IPS DF 19.7 (cell line): ENCODE measurements around the gene IL1RL2.

ENCODE experiments used
- DNase-seq: peaks from one replicate; pipeline ENCODE4 v3.0.0-alpha.2; 2013; ENCODE audit warnings: low read depth, low spot score

Gene IL1RL2

GRCh38 chr2:102186791-102187495 is at the start of gene IL1RL2:
Gene IL1RL2 (plus strand): TSS chr2:102187023. CDS start chr2:102187868, 845 bp downstream.
- DNase-seq, result no peak

- DNase-seq, result no peak
These were observed 49.7 kb upstream of the IL1RL2 start for GRCh38 chr2:102137138-102137537.

GRCh38 chr2:102138331-102138730 is 48.5 kb upstream of the IL1RL2 start:
- DNase-seq, result no peak

GRCh38 chr2:102139851-102140250 is 47.0 kb upstream of the IL1RL2 start:
- DNase-seq, result no peak

- DNase-seq, result no peak
These were observed 46.4 kb upstream of the IL1RL2 start for GRCh38 chr2:102140377-102140776.

GRCh38 chr2:102141011-102141943 is 45.5 kb upstream of the IL1RL2 start:
- DNase-seq, result no peak

DNA sequence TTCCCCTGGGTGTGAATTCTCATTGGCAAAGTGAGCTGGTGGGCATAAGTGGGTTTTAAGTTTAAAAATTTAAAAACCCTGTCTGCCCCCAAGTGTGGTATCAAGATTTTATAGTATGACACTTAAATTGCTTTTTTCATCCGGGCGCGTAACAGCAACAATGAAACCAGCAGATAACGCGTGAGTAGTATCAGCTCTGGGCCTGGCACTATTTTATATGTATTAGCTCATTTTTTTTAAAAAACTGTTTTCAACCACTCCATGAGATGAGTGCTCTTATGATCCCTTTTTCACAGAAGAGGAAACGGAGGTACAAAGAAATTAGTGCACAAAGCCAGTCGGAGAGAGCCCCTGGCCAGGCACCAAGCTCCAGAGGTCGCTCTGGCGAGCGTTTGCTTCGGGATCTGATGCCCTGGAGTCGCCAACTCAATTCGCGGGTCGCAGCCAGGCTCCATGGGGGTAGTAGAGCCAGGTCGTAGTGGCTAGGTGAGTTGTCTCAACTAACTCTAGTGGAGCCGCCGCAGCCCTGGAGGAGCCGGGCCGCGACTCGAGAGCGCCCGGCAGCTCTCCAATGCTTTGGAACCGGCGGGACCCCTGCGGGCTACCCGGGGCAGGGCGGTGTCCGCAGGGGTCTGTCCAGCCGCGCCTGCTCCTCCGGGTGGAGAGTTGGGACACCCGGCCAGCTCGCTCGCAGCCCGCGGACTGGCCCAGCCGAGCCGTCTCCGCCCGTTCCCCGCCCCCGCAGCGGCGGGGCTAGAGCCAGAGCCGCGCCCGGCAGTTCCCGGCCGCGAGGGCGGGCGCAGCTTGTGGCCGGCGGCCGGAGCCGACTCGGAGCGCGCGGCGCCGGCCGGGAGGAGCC is 44.6 kb upstream of the IL1RL2 start, which contains the start of gene IL1R1:
TSS of gene IL1R1 (plus strand) at position 777 of the 859 bp plus-strand sequence. CDS start 14,979 bp downstream, outside the sequence.
- DNase-seq, result no peak

DNA sequence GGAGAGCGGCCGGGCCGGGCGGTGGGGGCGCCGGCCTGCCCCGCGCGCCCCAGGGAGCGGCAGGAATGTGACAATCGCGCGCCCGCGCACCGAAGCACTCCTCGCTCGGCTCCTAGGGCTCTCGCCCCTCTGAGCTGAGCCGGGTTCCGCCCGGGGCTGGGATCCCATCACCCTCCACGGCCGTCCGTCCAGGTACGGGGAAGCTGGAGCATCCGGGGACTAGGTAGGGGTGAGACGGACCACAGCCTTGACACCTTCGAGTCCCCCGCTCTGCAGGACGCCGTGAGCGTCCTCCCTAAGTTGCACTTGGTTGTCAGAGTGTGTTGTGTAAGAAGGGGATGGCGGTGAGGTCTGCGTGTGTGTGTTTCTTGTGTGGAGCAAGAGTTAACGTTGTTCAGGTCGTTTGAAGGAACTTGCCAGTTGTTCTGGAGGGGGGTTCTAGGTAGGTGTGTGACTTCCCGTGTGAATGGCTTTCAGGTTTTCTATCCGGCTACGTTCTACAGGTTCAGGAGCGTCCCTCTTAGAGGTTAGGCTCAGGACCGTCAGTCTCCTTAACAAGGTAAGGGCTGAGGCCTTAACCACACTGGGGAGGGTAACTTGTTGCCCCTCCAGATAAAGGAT is 43.9 kb upstream of the IL1RL2 start:
- DNase-seq, result no peak

- no peak for DNase-seq
These were observed 43.3 kb upstream of the IL1RL2 start for GRCh38 chr2:102143450-102143985.

GRCh38 chr2:102144128-102144527 is 42.7 kb upstream of the IL1RL2 start:
- no peak for DNase-seq

- DNase-seq, result no peak
These were observed 41.7 kb upstream of the IL1RL2 start for GRCh38 chr2:102145107-102145506.

DNA sequence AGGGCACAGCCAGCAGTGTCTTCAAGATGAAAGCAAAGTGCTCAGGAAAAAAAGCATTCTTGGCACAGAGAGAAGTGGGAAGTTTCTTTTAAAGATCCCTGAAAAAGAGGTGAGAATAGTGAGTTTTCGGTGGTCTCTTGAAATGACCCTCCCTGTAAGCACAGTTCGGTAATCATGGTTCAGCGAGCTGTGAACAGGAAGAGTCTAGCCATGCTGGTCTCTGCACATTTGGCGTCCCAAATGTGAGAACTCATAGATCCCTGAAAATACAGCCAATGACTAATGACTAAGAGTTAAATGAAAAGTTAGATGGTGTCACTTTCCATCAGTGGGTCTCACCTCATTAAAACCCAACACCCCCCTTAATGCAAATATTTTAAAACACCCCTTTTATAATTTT is 40.9 kb upstream of the IL1RL2 start:
- DNase-seq, result no peak

- DNase-seq, result no peak
These were observed 38.9 kb upstream of the IL1RL2 start for GRCh38 chr2:102147935-102148334.

DNA sequence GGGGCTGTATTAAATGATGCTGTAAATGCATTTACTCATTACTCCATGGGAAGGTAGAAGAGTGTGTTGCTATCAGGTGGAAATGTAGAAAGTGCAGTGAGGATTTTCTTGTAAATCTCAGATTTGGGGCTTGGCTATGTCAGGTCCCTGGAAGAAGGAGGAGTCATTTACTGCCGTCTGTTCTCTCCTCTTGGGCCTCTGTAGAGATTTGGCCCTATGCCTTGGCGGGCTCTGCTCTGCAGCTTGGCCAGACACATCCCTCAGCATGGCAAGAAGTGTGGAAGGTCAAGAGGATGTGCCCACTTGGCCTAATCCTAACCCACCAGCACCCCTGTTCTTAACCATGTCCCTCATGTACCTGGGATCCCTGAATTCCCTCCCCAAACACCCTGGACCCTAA is 37.6 kb upstream of the IL1RL2 start:
- no peak for DNase-seq

DNA sequence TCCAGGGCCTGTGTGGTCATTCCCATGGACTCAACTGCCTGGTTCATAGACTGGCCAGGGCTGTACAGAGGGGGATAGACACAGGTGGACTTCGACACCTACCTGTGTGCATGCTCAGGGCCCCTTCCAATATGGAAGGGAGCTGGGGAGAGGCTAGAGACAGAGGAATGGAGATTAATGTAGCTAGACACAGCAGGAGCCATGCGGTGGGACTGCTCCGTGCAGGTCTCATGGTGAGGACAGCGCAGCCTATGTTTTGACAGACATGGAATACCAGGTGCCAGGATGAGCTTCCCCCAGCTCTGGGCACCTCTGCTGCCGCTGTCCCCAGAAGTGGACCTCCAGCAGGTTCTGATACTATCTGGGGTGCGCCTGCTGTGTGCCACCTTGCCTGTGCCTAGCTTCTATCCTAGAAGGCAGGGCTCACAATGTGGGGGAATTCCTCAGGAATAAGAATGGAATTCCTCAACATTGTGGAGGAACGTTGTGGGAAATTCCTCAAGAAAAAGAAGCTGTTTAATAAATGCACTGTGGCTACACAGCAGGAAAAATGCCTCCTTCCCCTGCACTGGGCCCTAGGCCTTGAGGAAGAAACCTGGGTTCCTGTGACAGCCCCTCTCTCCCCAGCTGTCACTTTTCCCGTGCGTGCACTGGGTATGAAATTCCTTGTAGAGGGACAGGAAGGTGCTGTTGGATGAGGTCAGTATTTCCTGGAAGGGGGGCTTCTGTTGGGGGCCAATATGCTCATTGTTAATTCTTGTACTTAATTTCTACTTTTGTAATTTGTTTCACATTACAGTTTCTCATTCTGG is 37.0 kb upstream of the IL1RL2 start:
- no peak for DNase-seq

DNA sequence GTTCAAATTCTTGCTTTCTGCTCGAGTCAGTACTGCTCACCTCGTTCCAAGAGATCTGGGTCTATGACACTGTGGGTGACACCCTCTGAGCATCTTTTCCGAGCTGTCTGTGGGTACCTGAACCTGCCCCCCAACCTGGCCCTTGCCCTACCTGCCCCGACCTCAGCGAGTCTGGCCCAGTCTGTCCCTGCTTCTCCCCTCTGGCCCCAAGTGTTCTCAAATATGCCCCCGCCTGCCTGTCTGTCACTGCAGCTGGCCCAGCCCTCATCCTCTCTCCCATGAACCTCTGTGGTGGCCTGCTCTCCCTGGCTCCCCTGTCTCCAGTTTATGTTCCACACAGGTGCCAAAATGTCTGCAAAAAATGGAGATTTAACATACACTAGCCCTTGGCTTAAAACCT is 32.5 kb upstream of the IL1RL2 start:
- no peak for DNase-seq

DNA sequence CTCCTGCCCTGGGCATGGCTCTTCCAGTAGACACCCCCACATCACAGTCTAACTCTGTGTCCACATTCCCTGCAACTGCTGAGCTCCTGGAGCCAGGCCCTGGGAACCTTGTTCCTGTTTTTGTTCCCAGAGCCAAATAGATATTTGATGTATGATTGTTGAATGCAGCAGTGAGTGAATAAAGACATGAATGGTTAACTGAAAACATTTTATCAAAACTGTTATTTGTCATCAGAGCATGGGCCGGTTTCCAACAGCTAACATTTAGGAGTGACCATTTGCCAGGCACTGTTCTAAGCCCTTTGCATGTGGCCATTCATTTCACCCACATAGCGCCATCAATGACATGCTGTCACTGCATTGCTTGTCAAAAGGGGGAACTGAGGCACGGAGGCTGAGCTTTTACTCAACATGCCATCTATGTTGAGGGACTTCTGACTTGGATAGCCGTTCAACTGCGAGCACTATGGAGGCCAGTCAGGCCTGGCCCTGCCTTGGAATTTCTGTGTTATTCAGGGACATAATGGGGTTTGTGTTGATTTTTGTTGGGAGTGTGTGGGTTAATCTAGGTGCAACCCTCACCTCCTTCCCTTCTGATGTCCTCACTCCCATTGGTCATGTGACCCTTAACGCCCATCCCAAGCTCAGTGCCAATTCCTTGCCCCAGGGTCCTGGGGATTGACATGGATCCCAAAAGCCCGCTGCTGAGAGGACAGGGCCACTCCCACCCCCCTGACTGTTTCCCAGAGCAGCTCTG is 31.7 kb upstream of the IL1RL2 start:
- no peak for DNase-seq

GRCh38 chr2:102155703-102156515 is 30.9 kb upstream of the IL1RL2 start:
- no peak for DNase-seq
